H9 (cell line): ENCODE data around the gene SYAP1. TPM values are rescaled to one million over a fixed set of nuclear protein-coding genes. Genes with fewer than 3 reads are reported as not detected.
A peak's percentile ranks its signal among the peaks of the same experiment; 100 is the strongest.
"Not testable (repeated sequence)": the region's sequence is repeated elsewhere in the genome, so short reads cannot be mapped to it uniquely, and the experiment has no call there.

Source experiments
- DNase-seq: peaks from one replicate; pipeline ENCODE4 v3.0.0-alpha.2; 2017
- H2AFZ ChIP-seq: one replicate; pipeline ENCODE4 v1.6.1; 2013; ENCODE audit warnings: mild to moderate bottlenecking, low read length, control low read depth, moderate library complexity
- H2AK5ac ChIP-seq: 2 replicates; pipeline ENCODE4 v1.6.1; 2013; ENCODE audit warnings: low read length, control low read depth, mixed read lengths; ENCODE audit not compliant: insufficient read length
- H2BK120ac ChIP-seq: one replicate; pipeline ENCODE4 v1.6.1; 2013; ENCODE audit warnings: low read depth, mild to moderate bottlenecking, low read length, control low read depth, inconsistent platforms; ENCODE audit not compliant: poor library complexity, severe bottlenecking
- H2BK12ac ChIP-seq: 2 replicates; pipeline ENCODE4 v1.6.1; 2013; ENCODE audit warnings: low read length, control low read depth, mixed read lengths, low read depth; ENCODE audit not compliant: insufficient read length
- H2BK15ac ChIP-seq: 2 replicates; pipeline ENCODE4 v1.6.1; 2013; ENCODE audit warnings: low read depth, low read length, control low read depth
- H2BK20ac ChIP-seq: one replicate; pipeline ENCODE4 v1.6.1; 2013; ENCODE audit warnings: low read depth, mild to moderate bottlenecking, low read length, control low read depth, inconsistent platforms; ENCODE audit not compliant: poor library complexity, severe bottlenecking
- H2BK5ac ChIP-seq: 2 replicates; pipeline ENCODE4 v1.6.1; 2013; ENCODE audit warnings: low read length, control low read depth, mixed read lengths; ENCODE audit not compliant: insufficient read length
- H3K14ac ChIP-seq: 2 replicates; pipeline ENCODE4 v1.6.1; 2013; ENCODE audit warnings: low read length, control low read depth; ENCODE audit not compliant: insufficient read depth
- H3K18ac ChIP-seq: 2 replicates; pipeline ENCODE4 v1.6.1; 2013; ENCODE audit warnings: low read depth, mild to moderate bottlenecking, mixed read lengths, low read length, control low read depth; ENCODE audit not compliant: insufficient read length
- H3K23ac ChIP-seq: 2 replicates; pipeline ENCODE4 v1.6.1; 2013; ENCODE audit warnings: low read length, control low read depth, mixed read lengths, low read depth; ENCODE audit not compliant: insufficient read length
- H3K23me2 ChIP-seq: 2 replicates; pipeline ENCODE4 v1.6.1; 2013; ENCODE audit warnings: low read depth, mild to moderate bottlenecking, mixed read lengths, low read length, control low read depth; ENCODE audit not compliant: insufficient read length, poor library complexity, severe bottlenecking
- H3K27ac ChIP-seq: 2 replicates; pipeline ENCODE4 v1.5.1; 2013; ENCODE audit warnings: low read length, control low read depth, mixed read lengths, low read depth; ENCODE audit not compliant: insufficient read length
- H3K27me3 ChIP-seq: 2 replicates; pipeline ENCODE4 v1.6.1; 2013; ENCODE audit warnings: low read length, control low read depth, inconsistent platforms; ENCODE audit not compliant: insufficient read depth
- H3K4ac ChIP-seq: 2 replicates; pipeline ENCODE4 v1.6.1; 2013; ENCODE audit warnings: low read depth, mild to moderate bottlenecking, control low read depth, inconsistent platforms, low read length, moderate library complexity
- H3K4me1 ChIP-seq: 2 replicates; pipeline ENCODE4 v1.6.1; 2013; ENCODE audit warnings: low read length, control low read depth, inconsistent platforms; ENCODE audit not compliant: insufficient read depth
- H3K4me2 ChIP-seq: 2 replicates; pipeline ENCODE4 v1.6.1; 2013; ENCODE audit warnings: low read length, control low read depth, mixed read lengths; ENCODE audit not compliant: insufficient read length, insufficient read depth
- H3K56ac ChIP-seq: 2 replicates; pipeline ENCODE4 v1.6.1; 2013; ENCODE audit warnings: low read depth, mild to moderate bottlenecking, mixed read lengths, low read length, control low read depth; ENCODE audit not compliant: insufficient read length
- H3K79me1 ChIP-seq: 2 replicates; pipeline ENCODE4 v1.6.1; 2013; ENCODE audit warnings: low read depth, mild to moderate bottlenecking, moderate library complexity, low read length, control low read depth, inconsistent platforms; ENCODE audit not compliant: insufficient read depth, poor library complexity, severe bottlenecking
- H3K79me2 ChIP-seq: 2 replicates; pipeline ENCODE4 v1.6.1; 2013; ENCODE audit warnings: low read length, control low read depth, inconsistent platforms; ENCODE audit not compliant: insufficient read depth
- H3K9ac ChIP-seq: 2 replicates; pipeline ENCODE4 v1.6.1; 2013; ENCODE audit warnings: low read length, control low read depth, mixed read lengths; ENCODE audit not compliant: insufficient read length; ENCODE audit errors: extremely low read depth
- H3K9me3 ChIP-seq: one replicate; pipeline ENCODE4 v1.6.1; 2013; ENCODE audit warnings: low read depth, low read length, inconsistent platforms; ENCODE audit not compliant: control insufficient read depth
- H3T11ph ChIP-seq: one replicate; pipeline ENCODE4 v1.6.1; 2013; ENCODE audit warnings: mild to moderate bottlenecking, low read length, control low read depth, inconsistent platforms
- H4K20me1 ChIP-seq: one replicate; pipeline ENCODE4 v1.6.1; 2013; ENCODE audit not compliant: control insufficient read depth, insufficient read length, insufficient read depth
- H4K5ac ChIP-seq: 2 replicates; pipeline ENCODE4 v1.6.1; 2013; ENCODE audit warnings: low read depth, mild to moderate bottlenecking, mixed read lengths, low read length, control low read depth; ENCODE audit not compliant: insufficient read length
- H4K8ac ChIP-seq: replicated peaks from 2 replicates; pipeline ENCODE4 v1.6.1; 2013; ENCODE audit warnings: low read length, control low read depth, mixed read lengths, low read depth; ENCODE audit not compliant: insufficient read length
- H4K91ac ChIP-seq: 2 replicates; pipeline ENCODE4 v1.6.1; 2013; ENCODE audit warnings: low read depth, mild to moderate bottlenecking, moderate library complexity, mixed read lengths, low read length, control low read depth; ENCODE audit not compliant: insufficient read length
- H3K27ac Mint-ChIP-seq, 3 experiments: 2 replicates in 2 of 3; 3 replicates in 1 of 3; pipeline ENCODE4 v1.8.0; 2020 to 2021; ENCODE audit warnings: mixed read lengths in 3 of 3, mild to moderate bottlenecking in 1 of 3, moderate library complexity in 1 of 3
- H3K27me3 Mint-ChIP-seq: 2 replicates; pipeline ENCODE4 v1.8.0; 2021; ENCODE audit warnings: low read depth, mild to moderate bottlenecking, moderate library complexity, mixed read lengths
- H3K36me3 Mint-ChIP-seq, 3 experiments: 2 replicates in 2 of 3; 3 replicates in 1 of 3; pipeline ENCODE4 v1.8.0; 2020 to 2021; ENCODE audit warnings: low read depth in 3 of 3, mixed read lengths in 3 of 3; ENCODE audit not compliant: insufficient read depth in 1 of 3
- H3K4me1 Mint-ChIP-seq, 2 experiments: 2 replicates each; pipeline ENCODE4 v1.8.0; 2020; ENCODE audit warnings: mixed read lengths in 2 of 2
- H3K4me3 Mint-ChIP-seq, 2 experiments: 2 replicates in 1 of 2; 3 replicates in 1 of 2; pipeline ENCODE4 v1.8.0; 2020 to 2021; ENCODE audit warnings: mild to moderate bottlenecking in 2 of 2, mixed read lengths in 2 of 2, moderate library complexity in 1 of 2
- H3K9me3 Mint-ChIP-seq, 2 experiments: 2 replicates in 1 of 2; 3 replicates in 1 of 2; pipeline ENCODE4 v1.8.0; 2020; ENCODE audit warnings: mild to moderate bottlenecking in 2 of 2, mixed read lengths in 2 of 2, moderate library complexity in 1 of 2
- CTCF ChIP-seq: fragments of 200-600 bp; sonication (generic); conservative IDR thresholded peaks from 3 replicates; pipeline ENCODE4 v1.8.0; 2021; ENCODE audit warnings: antibody characterized with exemption, mild to moderate bottlenecking
- WGBS: extraction: QIAGEN DNeasy Blood & Tissue Kit; methylation state at CpG from one replicate; pipeline ENCODE4 v1.1.7; 2013; ENCODE audit warnings: missing lambda C conversion rate, low lambda C conversion rate, mixed read lengths; ENCODE audit not compliant: insufficient read length; ENCODE audit errors: extremely low coverage; 5-methylcytosine and 5-hydroxymethylcytosine counted together
- total RNA-seq: library from RNA; stranded (reverse); gene quantifications from 2 replicates; pipeline ENCODE4 v1.2.1, GENCODE V29; 2021

SYAP1 gene
- total RNA-seq, 1 experiment from 2014 or later, result 42.7 TPM

GRCh38 chrX:16725072-16725471 lies 5.7 kb downstream of the SYAP1 start:
- H3K56ac ChIP-seq, result no peak overlapping the region
- H3T11ph ChIP-seq, result no peak overlapping the region
- H2AK5ac ChIP-seq, result no peak overlapping the region
- H2BK15ac ChIP-seq, result no peak overlapping the region
- H3K23me2 ChIP-seq, result peaks cover 2% of the 10 kb centered on the region
- H3K9ac ChIP-seq, result no peak overlapping the region
- peaks cover 12 to 22% of the 10 kb centered on the region in 2 experiments for H3K4me1 Mint-ChIP-seq
- H2BK5ac ChIP-seq, result no peak overlapping the region
- H3K36me3 Mint-ChIP-seq, result peaks cover 44 to 61% (median 59%) of the 10 kb centered on the region in 3 experiments
- no CpG with 5 or more reads among the region's 7 CpGs for WGBS
- H3K14ac ChIP-seq, result no peak overlapping the region
- TF ChIP-seq CTCF, result no peak
- H3K18ac ChIP-seq, result no peak overlapping the region
- no peak overlapping the region for H3K23ac ChIP-seq
- no peak overlapping the region for H3K27ac ChIP-seq
- H3K9me3 Mint-ChIP-seq, result peaks cover 19 to 20% of the 10 kb centered on the region in 2 experiments
- no peak overlapping the region for H2BK12ac ChIP-seq
- 0 out of 7 replicates have a peak overlapping the region, but pooled peaks of 1 of the 3 experiments have one; percentile 16 for H3K27ac Mint-ChIP-seq
- no peak overlapping the region for H3K4me3 Mint-ChIP-seq
- no peak overlapping the region for H2BK120ac ChIP-seq
- H3K27me3 ChIP-seq, result no peaks in the 10 kb centered on the region
- H4K91ac ChIP-seq, result no peak overlapping the region
- no peaks in the 10 kb centered on the region for H3K27me3 Mint-ChIP-seq
- no peak overlapping the region for H4K5ac ChIP-seq
- H3K4ac ChIP-seq, result no peak overlapping the region
- H3K4me1 ChIP-seq, result no peaks in the 10 kb centered on the region
- peaks cover 30% of the 10 kb centered on the region; the same call in 1 of the 2 replicates for H3K79me2 ChIP-seq
- no peak overlapping the region for H3K4me2 ChIP-seq
- peaks cover 7% of the 10 kb centered on the region for H3K79me1 ChIP-seq
- H4K20me1 ChIP-seq, result no peaks in the 10 kb centered on the region
- H4K8ac ChIP-seq, result no peak overlapping the region
- no peaks in the 10 kb centered on the region for H3K9me3 ChIP-seq
- H2BK20ac ChIP-seq, result no peak overlapping the region
- no peak for DNase-seq
- H2AFZ ChIP-seq, result no peak overlapping the region

- H3T11ph ChIP-seq, H3K27me3 Mint-ChIP-seq, H2BK12ac ChIP-seq, H3K4me1 Mint-ChIP-seq, H2AFZ ChIP-seq, H3K79me1 ChIP-seq, H4K8ac ChIP-seq, H3K27ac ChIP-seq, H3K56ac ChIP-seq, H2BK15ac ChIP-seq, H3K23ac ChIP-seq, H2BK120ac ChIP-seq, H4K5ac ChIP-seq, H4K91ac ChIP-seq, H4K20me1 ChIP-seq, H3K4me3 Mint-ChIP-seq, H2BK20ac ChIP-seq, H3K9ac ChIP-seq, H3K23me2 ChIP-seq, H3K4me1 ChIP-seq, H3K4ac ChIP-seq, H3K4me2 ChIP-seq, H2AK5ac ChIP-seq, H3K18ac ChIP-seq, H3K27ac Mint-ChIP-seq, H3K14ac ChIP-seq, DNase-seq, H3K27me3 ChIP-seq, H2BK5ac ChIP-seq, H3K9me3 ChIP-seq: not testable (repeated sequence)
- H3K79me2 ChIP-seq, result peaks cover 22% of the 10 kb centered on the region; the same call in 1 of the 2 replicates
- peaks cover 43 to 60% (median 55%) of the 10 kb centered on the region in 3 experiments for H3K36me3 Mint-ChIP-seq
- peaks cover 19 to 26% of the 10 kb centered on the region in 2 experiments for H3K9me3 Mint-ChIP-seq
- WGBS, result no CpG with 5 or more reads among the region's 5 CpGs
Observed at GRCh38 chrX:16726347-16726988, 7.1 kb downstream of the SYAP1 start.
